GM18507 (cell line): ENCODE data around the gene GPD1L.

ENCODE experiments used
- DNase-seq: peaks from one replicate; pipeline ENCODE4 v3.0.0; 2011; ENCODE audit warnings: low read depth; ENCODE audit not compliant: insufficient read length; ENCODE audit errors: extremely low spot score
- FAIRE-seq: peaks from 2 replicates; lab custom pipeline; 2011; peaks lifted over from hg19 to GRCh38; lab: Jason Lieb, UNC

The GPD1L gene

GRCh38 chr3:32129832-32130231 lies 23.4 kb downstream of the GPD1L start:
- FAIRE-seq = no peak
- no peak for DNase-seq

- DNase-seq (no peak), FAIRE-seq (no peak)
These were observed 25.7 kb downstream of the GPD1L start for GRCh38 chr3:32132121-32132520.

- no peak for FAIRE-seq
These were observed 26.3 kb downstream of the GPD1L start for GRCh38 chr3:32132706-32133105.

GRCh38 chr3:32136703-32137102 lies 30.3 kb downstream of the GPD1L start:
- DNase-seq (no peak), FAIRE-seq (no peak)

More at GRCh38 chr3:32132706-32133105, 26.3 kb downstream of the GPD1L start:
- DNase-seq = no peak

- FAIRE-seq (no peak), DNase-seq (no peak)
These were observed 31.4 kb downstream of the GPD1L start for GRCh38 chr3:32137870-32138269.

- no peak for DNase-seq
These were observed 32.2 kb downstream of the GPD1L start for GRCh38 chr3:32138545-32139104.

GRCh38 chr3:32140943-32141342 lies 34.5 kb downstream of the GPD1L start:
- FAIRE-seq (no peak), DNase-seq (no peak)

More at GRCh38 chr3:32138545-32139104, 32.2 kb downstream of the GPD1L start:
- no peak for FAIRE-seq

GRCh38 chr3:32143849-32144757 lies 37.7 kb downstream of the GPD1L start:
- DNase-seq (peak; percentile 26), FAIRE-seq (peak; percentile 84)

GRCh38 chr3:32146746-32147211 lies 40.4 kb downstream of the GPD1L start:
- FAIRE-seq (no peak), DNase-seq (no peak)

GRCh38 chr3:32147509-32147908 lies 41.1 kb downstream of the GPD1L start:
- DNase-seq (no peak), FAIRE-seq (no peak)

GRCh38 chr3:32147933-32148332 lies 41.5 kb downstream of the GPD1L start:
- no peak for FAIRE-seq
- DNase-seq = no peak

GRCh38 chr3:32148351-32148750 lies 41.9 kb downstream of the GPD1L start:
- FAIRE-seq = no peak

GRCh38 chr3:32153414-32154204 lies 47.2 kb downstream of the GPD1L start:
- DNase-seq (no peak), FAIRE-seq (no peak)

More at GRCh38 chr3:32148351-32148750, 41.9 kb downstream of the GPD1L start:
- DNase-seq = no peak

GRCh38 chr3:32154205-32154579 lies 47.8 kb downstream of the GPD1L start:
- no peak for FAIRE-seq
- DNase-seq = no peak

GRCh38 chr3:32155117-32155516 lies 48.7 kb downstream of the GPD1L start:
- FAIRE-seq (no peak), DNase-seq (no peak)

GRCh38 chr3:32157600-32158264 lies 51.3 kb downstream of the GPD1L start:
- FAIRE-seq (no peak), DNase-seq (no peak)

GRCh38 chr3:32160706-32161214 lies 54.3 kb downstream of the GPD1L start:
- FAIRE-seq (no peak), DNase-seq (no peak)

- DNase-seq (no peak), FAIRE-seq (no peak)
These were observed 59.0 kb downstream of the GPD1L start for GRCh38 chr3:32165442-32165841.

GRCh38 chr3:32166654-32167053 lies 60.2 kb downstream of the GPD1L start:
- FAIRE-seq = no peak
- no peak for DNase-seq
